ENCODE measurements around the gene STAC3.

- TF ChIP-seq CTCF (IDR thresholded peaks at IDR 0.05; ENCODE audit: low read depth, low read length, poor library complexity, severe bottlenecking) (no peak), EZH2phosphoT487 (IDR thresholded peaks at IDR 0.05; ENCODE audit: borderline replicate concordance, low read length) (no peak)
Observed at GRCh38 chr12:57268264-57268663, 17.3 kb upstream of the STAC3 start.

All from DOHH2 (cell line).